Kidney glomerular epithelial cell (primary cell): Measurements from ENCODE around the gene DAPK3.
A peak's percentile ranks its signal among the peaks of the same experiment; 100 is the strongest.
"Not testable (repeated sequence)": the region's sequence is repeated elsewhere in the genome, so short reads cannot be mapped to it uniquely, and the experiment has no call there.

Source experiments
- DNase-seq: peaks from one replicate; lab custom pipeline; 2025; lab: John Stamatoyannopoulos, UW

The DAPK3 gene

DNA sequence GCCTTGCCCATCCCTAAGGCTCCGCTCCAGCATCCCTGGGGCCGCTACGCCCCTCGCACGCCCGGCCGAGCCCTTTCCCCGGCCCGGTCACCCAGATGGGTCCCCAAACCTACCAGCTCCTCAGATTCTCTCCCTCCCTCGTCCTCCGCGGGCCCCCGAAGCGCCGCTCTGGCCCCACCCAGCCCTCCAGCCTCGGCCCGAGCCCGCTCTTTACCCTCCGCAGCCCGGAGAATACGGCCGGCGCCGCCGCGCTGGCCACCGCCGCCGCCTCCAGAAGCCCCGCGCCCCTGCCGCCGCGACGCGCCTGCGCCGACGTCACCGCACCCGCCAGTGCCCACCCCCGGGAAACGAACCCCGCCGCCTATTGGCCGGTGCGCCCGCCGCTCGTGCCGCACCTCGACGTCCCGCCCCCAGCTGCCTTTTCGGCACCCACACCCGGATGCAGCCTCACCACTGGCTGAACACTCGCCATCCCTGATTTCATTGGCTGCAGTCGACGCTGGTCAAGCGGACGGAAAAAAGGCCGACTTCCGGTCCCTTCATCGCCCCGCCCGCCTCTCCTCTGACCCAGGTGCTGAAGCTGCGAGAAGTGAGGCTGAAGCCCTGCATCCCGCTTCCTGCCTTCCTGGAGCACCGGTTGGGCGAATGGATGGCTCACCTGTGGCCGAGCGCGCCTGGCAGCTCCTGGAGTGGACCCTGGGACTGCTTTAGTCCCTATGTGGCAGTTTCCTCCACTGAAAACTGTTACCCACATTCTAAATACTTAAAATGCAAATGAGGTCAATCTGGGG, at the start of gene DAPK3:
Gene DAPK3, minus strand, starts transcription at position 292 of the 791 bp plus-strand sequence. CDS start 1,364 bp downstream, outside the sequence.
- DNase-seq, result peak; percentile 95

GRCh38 chr19:4019578-4019977, 48.7 kb upstream of the DAPK3 start:
- DNase-seq, result no peak

GRCh38 chr19:4018775-4019504, 48.0 kb upstream of the DAPK3 start:
- no peak for DNase-seq

DNA sequence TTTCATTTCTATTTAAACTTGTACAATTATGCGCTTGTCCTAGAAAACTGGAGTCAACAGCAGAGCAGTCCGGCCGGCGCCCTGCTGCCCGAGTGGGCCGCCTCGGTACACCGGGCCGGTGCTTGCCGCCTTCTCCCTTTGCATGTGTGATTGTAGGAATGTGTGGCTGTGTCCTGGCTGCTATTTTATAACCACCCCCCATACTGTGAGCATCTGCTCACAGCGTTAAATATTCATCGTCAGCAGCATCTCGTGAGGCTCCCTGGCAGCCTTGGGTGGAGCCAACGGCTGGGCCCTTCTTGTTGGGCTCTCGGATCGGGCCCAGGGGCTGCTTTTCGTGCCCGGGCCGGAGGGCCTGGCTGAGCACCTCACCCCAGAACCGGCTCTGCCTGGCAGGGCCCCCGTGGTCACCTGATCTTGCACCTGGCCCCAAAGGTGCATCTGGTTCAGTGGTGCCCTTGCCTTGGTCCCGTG, 47.3 kb upstream of the DAPK3 start:
- DNase-seq, result no peak

DNA sequence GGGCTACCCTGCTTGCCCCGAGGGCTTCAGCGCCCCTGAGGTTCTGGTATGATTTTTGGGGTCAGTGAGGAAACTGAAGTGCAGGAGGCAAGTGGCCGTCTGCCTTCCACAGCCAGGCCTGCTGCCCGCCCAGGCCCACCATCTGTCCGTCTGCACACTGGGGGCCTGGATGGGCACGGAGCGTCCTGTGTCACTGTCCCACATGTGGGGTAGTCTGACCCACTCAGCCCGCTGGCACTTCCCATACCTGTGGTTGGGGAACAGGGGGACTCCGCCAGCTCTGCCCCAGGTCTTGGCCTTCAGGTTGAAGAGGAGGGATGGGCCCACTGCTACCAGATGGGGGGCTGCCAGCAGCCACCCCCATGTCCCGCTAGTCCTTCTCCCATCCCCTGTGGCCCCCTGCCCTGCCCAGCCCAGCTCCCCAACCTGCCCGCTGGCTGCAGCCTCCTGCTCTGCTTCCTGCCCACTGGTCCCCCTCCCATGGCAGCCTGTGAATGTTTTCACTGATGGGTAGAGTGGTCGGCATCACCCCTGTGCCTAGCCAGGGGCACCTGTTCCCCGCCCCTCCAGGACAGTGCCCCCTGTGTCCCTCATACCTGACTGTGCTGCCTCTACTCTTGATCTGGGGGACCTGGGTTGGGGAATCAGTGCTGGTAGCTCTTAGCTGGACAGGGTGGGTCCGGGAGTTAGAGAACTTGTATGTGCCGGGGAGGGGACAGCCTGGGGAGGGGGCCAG, 46.2 kb upstream of the DAPK3 start:
- DNase-seq, result no peak

DNA sequence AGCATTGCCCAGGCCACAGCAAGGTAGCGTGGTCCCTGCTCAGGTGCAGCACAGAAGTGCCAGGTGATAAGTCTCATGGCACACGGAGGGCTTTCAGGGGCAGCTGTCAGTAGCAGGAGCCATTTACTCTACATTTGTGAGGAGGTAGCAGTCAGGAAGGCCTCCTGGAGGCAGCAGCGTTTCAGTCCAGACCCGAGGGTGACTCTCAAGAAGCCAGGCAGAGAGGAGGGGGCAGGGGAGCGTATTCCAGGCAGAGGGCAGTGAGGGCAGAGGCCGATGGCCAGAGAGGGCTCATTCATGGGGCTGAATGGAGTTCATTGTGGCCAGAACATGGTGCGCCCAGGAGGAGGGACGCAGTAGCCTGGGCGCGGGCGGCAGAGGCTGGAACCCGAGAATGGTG, 45.6 kb upstream of the DAPK3 start:
- no peak for DNase-seq

- no peak for DNase-seq
Observed at GRCh38 chr19:4015705-4016402, 45.0 kb upstream of the DAPK3 start.

DNA sequence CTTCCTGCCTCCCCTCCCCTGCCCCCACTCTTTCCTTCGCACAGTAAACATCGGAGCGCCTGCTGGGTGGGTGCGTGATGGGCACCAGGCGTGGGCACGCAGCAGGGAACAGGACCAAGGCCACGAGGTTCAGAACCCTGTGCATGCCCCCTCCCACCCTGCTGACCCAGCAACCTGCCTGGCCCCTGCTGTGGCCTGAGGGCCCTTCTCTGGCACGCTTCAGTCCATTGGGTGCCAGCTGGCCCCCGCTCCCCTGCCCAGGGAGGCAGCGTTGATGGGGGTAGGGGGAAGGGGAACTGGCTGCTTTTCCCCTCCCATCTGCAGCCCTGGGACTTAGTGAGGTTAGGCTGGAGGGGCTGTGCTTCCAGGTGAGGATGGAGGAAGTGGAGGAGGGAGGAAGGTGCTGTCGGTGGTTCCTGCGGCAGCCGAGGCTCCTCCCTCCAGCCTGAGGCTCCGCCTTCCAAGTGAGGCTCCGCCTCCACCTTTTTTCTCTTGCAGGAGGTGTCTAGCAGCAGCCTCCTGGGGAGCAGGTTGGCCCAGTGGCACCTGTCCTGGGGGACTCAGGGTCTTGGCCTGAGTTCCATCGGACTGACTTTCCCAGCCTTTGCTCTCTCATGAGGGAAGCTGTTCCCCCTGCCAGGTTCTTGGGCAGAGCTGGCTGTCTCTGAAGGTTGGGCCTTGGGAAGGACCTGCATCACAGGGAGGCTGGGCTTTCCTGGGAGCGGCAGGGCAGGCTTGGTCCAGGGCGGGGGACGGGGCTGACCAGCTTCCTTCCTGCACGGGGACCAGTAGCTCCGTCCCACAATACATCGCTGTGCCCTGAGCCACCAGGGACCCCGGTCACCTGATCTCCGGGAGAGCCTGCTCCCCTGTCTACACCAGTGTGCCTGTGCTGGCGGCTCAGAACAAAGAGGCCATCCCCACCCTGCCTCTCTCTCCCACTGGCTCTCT, 43.9 kb upstream of the DAPK3 start:
- DNase-seq, result no peak

DNA sequence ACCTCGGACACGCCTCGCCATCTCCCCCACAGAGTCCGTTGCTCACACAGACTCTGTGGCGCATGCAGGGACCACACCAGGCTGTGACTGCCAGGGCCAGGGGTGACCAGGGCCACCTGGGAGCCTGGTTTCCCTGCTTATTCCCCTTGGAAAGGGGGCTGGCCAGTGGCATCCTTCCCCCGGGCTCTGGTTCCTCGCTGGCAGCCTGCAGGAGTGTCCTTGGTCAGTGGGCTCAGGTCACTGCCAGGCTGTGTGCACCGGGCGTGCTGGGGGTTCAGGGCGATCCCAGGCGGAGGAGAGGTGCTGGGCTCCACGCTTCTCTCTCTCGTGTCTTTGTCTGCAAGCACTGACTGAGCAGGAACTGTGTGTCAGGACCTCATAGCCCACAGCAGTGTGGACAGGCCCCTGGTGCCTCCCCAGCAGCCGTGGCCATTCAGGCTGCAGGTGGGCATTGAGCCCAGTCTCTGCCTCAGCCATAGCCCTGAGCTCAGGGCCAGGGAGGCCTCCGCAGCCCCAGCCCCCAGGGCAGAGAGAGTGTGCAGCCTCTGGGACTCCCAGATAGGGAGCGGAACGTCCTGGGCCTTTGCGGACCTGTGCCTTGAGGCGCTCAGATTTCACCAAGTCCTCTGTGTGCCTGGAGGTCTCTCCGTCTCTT, 43.1 kb upstream of the DAPK3 start:
- no peak for DNase-seq

DNA sequence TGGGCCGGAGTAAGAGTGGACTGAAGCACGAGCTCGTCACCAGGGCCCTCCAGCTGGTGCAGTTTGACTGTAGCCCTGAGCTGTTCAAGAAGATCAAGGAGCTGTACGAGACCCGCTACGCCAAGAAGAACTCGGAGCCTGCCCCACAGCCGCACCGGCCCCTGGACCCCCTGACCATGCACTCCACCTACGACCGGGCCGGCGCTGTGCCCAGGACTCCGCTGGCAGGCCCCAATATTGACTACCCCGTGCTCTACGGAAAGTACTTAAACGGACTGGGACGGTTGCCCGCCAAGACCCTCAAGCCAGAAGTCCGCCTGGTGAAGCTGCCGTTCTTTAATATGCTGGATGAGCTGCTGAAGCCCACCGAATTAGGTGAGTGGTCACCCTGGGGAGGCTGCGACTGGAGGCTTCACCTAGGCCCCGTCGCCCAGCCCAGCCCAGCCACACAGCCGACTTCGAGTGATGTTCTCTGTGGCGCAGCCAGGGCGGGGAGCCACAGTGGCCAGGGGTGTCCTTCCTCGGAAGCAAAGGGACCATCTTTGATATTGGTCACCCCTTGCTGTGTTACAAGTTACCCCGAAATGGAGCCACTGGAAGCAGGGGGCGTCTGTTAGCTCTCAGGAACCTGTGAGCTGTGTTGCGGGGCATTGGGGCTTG, 42.2 kb upstream of the DAPK3 start:
- DNase-seq, result no peak

- DNase-seq, result no peak
Observed at GRCh38 chr19:4012092-4012974, 41.4 kb upstream of the DAPK3 start.

DNA sequence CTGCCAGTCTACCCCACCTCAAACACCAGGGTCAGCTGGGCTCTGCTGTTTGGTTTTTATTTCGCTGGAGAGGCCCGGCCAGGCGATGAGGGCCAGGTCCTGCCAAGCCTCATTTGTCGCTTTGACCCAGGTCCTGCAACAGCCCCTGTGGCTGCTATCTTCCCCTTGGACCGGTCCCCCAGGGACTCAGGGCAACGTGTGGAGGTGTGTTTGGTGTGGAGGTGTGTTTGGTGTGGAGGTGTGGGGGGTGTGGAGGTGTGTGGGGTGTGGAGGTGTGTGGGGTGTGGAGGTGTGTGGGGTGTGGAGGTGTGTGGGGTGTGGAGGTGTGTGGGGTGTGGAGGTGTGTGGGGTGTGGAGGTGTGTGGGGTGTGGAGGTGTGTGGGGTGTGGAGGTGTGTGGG, 40.5 kb upstream of the DAPK3 start:
- not testable (repeated sequence) for DNase-seq

DNA sequence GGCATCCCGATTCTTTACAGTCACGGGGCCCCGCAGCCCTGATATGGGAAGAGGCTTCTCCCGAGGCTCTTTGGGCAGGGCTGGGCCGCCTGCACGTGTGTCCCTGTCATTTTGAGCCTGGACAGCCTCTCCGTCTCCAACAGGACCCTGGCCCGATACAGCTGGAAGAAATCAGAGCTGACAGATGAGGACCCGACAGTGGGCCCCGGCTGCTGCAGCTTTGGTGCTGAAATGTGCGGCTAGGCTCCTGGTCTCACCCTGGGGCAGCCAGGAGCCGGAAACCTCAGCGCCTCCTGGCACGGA, 39.9 kb upstream of the DAPK3 start:
- no peak for DNase-seq

DNA sequence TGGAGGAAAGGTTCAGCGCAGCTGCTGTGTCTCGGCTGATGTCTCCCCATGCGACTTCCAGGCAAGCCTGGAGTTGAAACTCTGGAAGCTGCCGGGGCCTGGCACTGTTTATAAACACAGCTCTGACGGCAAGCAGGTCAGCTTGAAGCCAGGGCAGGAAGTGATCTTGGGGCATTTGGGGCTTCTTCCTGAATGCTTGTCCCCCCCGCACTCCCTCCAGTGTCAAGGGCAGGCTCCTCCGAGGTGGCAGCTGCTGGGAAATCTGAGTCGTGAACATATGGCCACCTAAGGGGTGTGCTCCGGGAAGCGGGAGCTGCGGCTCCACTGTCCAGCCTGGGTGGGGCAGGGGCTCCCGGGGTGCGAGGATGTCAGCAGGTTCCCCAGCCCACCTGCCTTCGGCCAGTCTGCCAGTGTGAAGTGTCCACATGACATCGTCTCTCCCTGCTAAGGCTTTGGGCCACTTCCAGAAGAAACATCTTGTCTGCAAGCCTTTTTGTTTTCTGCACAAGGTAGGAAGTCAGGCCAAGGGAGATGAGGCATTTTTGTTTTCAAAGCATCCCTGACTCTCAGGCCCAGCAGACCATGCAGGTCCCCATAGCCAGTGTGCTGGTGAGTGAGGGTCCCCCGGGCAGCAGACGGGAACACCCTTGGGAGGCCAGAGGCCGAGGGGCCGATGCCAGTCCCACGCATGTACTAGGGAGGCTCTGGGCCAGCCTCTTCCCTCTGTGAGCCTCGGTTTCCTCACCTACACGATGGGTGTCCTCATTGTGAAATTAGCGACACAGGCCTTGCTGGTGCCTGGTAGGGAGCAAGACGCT, 39.3 kb upstream of the DAPK3 start:
- no peak for DNase-seq

GRCh38 chr19:4007836-4008539, 37.1 kb upstream of the DAPK3 start:
- no peak for DNase-seq

- DNase-seq, result peak; percentile 76
Observed at GRCh38 chr19:4007021-4007835, 36.3 kb upstream of the DAPK3 start, which contains the start of gene PIAS4. TSS of gene PIAS4 (plus strand) at chr19:4007736. CDS start at chr19:4007761, 25 bp downstream.
